ENCODE results near the gene CDON.

CDON gene

DNA sequence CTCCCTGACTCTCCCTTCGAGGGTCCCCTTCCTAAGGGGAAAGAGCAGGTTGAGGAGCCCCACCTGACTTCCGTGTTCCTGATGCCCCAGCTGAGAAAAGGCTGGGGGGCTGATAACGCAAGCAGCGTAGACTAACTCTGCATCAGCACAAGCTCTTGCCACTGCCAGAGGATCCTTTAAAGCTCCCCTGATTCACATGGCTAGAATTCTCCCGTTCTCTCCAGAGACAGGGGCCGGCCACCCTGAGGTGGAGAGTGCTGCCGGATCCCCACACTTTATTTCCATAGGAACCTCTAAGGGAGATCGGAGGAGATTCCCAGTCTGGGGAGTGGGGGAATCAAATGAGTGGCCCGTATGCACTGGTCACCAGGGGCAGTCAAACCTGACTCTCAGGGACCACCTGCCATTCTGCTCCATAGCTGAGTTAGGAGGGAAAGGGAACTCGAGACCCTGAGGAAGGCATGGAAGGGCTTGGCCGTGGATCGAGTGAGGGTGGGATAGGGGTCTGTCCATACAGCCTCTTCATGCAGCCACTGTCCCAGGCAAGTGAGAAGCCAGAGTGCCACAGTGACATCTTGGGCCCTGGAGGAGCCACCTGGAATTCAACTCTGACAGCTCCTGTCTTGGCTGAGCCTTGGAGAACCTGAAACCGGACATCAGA is 118.2 kb downstream of the CDON start:
- no peak for DNase-seq (ENCODE audit: low read depth)

GRCh38 chr11:125943661-125944349 is 118.9 kb downstream of the CDON start:
- DNase-seq (ENCODE audit: low read depth): no peak

- no peak for DNase-seq (ENCODE audit: low read depth)
These were observed 119.8 kb downstream of the CDON start for GRCh38 chr11:125942771-125943428.

GRCh38 chr11:125941619-125942611 is 120.8 kb downstream of the CDON start:
- DNase-seq (ENCODE audit: low read depth): no peak

DNA sequence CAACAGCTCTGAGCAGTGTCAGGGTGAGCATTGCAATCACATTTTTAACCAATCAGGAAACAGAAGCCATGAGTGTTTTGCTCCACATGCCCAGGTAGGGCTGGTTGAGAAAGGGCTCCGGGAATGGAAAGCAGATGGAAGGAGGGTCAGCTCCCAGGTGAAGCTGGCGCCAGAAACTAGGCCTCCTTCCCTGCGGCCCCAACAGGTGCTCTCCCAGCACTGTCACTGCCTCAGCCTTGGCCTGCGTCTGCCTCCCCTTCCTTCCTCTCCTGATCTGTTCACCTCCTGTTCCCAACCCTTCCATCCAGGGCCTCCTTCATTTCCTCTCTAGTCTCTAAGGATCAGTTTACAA is 121.4 kb downstream of the CDON start:
- no peak for DNase-seq (ENCODE audit: low read depth)

- no peak for DNase-seq (ENCODE audit: low read depth)
These were observed 122.5 kb downstream of the CDON start for GRCh38 chr11:125940145-125940544.

DNA sequence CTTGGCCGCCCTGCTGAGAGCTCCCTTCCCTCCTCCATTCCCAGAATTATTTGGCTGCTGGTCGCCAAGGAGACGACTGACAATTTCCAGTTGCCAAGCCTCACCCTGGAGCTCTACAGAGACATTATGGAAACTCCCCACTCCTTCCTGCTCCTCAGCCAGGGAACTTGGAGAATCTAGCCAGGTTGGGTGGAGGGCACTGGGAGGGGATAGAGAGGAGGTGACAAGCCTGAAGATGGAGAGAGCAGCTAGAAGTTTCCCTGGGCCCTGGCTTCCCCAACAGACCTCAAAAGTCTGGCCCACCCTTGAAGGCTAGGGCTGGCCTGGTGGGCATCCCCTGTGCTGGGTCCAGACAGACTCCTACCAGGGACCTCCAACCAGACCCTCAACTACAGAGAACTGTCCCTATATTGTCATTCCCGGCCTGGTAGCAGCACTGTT is 123.6 kb downstream of the CDON start:
- no peak for DNase-seq (ENCODE audit: low read depth)

- DNase-seq (ENCODE audit: low read depth): no peak
These were observed 124.2 kb downstream of the CDON start for GRCh38 chr11:125938418-125938817.

DNA sequence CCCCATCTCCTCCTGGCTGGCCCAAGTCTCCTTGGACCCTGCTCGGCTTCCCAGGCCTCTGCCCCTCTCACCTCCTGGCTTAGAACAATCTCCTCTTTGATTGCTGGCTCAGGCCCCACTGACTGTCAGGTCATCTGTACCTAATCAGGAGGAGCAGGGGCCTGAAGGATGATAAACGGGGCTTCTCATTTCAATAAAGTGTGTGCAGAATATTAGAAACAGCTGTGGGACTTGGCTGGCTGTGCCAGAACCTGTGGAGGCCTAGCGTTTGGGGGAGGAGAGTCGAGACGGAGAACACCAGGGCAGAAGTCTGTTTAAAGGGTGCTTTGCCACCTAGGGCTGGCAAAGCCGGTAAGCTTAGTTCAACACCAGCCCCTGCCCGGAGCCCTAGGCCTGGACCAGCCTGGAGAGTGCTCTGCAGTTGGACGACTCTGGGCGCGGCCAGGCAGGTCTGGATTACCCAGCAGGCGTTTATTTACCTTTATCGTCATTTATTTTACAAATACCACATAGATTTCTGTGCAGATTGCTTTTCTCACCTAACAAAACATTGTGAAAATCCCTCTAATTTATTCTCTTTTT is 127.0 kb downstream of the CDON start:
- no peak for DNase-seq (ENCODE audit: low read depth)

- DNase-seq (ENCODE audit: low read depth): no peak
These were observed 127.6 kb downstream of the CDON start for GRCh38 chr11:125935056-125935455.

GRCh38 chr11:125934473-125934872 is 128.2 kb downstream of the CDON start:
- no peak for DNase-seq (ENCODE audit: low read depth)

GRCh38 chr11:125933030-125933813 is 129.4 kb downstream of the CDON start:
- no peak for DNase-seq (ENCODE audit: low read depth)

- no peak for DNase-seq (ENCODE audit: low read depth)
These were observed 130.4 kb downstream of the CDON start for GRCh38 chr11:125932301-125932700.

DNA sequence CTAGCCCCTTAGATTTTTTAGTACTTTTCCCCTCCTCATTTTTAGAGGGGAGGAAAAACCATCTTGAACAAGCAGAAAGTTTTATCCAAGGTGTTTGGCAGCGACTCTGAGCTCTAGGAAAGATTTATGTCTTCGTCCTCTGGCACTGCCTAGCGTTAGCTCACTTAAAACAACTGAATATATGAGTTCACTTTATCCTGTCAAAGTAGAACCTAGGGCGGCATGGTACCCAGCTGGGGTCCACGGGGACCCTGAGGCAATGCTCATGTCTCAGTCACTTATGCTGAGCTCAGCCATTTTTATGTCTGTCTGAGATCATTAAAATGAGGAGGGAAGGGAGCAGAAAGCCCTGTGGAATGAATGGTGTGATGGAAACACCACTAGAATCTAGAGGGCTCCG is 131.0 kb downstream of the CDON start:
- DNase-seq (ENCODE audit: low read depth): no peak

DNA sequence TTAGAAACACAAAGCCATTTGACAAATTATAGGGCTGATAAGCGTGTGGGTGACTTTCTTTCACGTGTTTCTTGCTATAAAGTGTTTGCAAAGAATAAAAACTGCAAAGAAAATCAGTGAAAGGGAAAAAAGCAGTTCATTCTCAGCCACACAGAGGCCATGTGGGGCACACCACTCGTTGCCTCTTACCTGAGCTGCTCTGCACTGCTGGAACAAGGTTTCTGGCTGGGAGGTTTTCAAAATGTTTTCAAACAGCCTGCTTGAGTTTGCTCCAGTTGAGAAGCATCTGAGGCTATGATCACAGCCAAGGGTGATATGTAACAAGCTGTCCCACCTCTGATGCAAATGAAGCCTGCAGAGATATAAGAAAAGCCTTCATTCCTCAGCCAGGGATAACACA is 131.6 kb downstream of the CDON start:
- DNase-seq (ENCODE audit: low read depth): no peak

DNA sequence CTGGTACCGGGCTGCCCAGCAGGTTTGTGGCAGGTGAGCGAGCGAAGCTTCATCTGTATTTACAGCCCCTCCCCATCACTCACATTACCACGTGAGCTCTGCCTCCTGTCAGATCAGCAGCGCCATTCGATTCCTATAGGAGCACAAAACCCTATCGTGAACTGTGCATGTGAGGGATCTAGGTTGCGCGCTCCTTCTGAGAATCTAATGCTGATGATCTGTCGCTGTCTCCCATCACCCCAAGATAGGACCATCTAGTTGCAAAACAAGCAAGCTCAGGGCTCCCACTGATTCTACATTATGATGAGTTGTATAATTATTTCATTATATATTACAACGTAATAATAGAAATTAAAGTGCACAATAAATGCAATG is 132.6 kb downstream of the CDON start:
- no peak for DNase-seq (ENCODE audit: low read depth)

DNA sequence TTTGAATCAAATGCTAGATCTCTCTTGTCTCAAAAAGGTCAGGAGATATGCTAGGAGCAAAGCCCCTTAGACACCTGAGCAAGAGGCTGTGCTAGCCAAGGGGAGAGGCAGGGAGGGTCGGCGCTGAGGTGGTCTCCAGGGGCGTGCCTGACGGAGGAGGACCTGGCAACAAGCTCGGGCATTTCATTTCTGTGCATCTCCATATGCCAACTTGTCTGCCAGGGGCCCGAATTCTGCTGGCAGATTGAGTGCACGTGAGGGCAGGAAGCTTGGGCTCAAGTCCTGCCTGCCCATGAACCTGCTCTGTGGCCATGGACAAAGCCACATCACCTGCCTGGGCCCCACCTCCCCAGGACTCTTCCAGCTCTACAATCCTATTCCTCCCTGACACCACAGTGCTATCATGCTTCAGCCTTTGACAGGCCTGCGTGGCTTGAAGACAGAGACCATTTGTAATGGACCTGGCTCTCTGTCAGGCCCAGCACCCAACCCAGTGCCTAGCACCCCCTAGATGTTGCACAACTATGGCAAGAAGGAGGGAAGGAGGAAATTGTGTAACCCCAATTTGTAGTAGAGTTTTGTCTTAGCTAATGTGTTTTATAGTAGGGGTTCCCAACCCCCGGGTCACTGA is 133.1 kb downstream of the CDON start:
- no peak for DNase-seq (ENCODE audit: low read depth)

GRCh38 chr11:125926682-125927081 is 136.0 kb downstream of the CDON start:
- no peak for DNase-seq (ENCODE audit: low read depth)

DNA sequence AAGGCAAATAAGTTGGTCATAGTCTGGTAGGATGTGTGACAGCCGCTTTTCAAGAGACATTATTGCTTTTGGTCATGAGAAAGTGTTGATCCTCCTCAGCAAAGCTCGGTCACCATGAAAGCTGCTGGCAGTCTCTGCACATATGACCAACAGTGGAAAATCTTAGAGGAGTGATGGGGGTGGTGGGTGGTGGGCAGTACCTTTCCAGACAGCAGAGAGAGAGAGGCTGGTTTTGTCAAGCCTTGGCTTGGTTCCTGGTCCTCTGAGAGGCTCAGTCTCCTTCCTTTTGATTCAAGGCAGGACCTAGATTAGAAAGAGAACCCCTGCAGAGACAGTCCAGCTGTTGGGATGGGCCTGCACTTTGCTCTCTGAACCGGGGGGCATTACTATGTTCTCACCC is 136.9 kb downstream of the CDON start:
- DNase-seq (ENCODE audit: low read depth): no peak

GRCh38 chr11:125925247-125925740 is 137.4 kb downstream of the CDON start:
- DNase-seq (ENCODE audit: low read depth): no peak
